ENCODE measurements around the gene SLC4A4.

- TF ChIP-seq POLR2A (IDR thresholded peaks at IDR 0.05) (no peak), CTCF (IDR thresholded peaks at IDR 0.05) (no peak)
Observed at GRCh38 chr4:71369536-71369935, 30.7 kb downstream of the SLC4A4 start.

Measured in suprapubic skin (tissue), 3 donors.